Subcutaneous abdominal adipose tissue (tissue), 5 donors: Measurements from ENCODE around the gene HEG1.

ENCODE experiments used
- H3K27ac ChIP-seq: one replicate; pipeline ENCODE4 v1.7.0; 2013; ENCODE audit warnings: low read depth, mild to moderate bottlenecking, inconsistent platforms, low read length, moderate library complexity
- H3K27me3 ChIP-seq, 5 donors: one replicate each; pipeline ENCODE4 v1.7.0; 2013; ENCODE audit warnings: low read length in 5 of 5, inconsistent platforms in 1 of 5; ENCODE audit not compliant: control insufficient read depth in 5 of 5, insufficient read depth in 4 of 5
- H3K36me3 ChIP-seq, 5 donors: one replicate each; pipeline ENCODE4 v1.7.0; 2013; ENCODE audit warnings: low read length in 5 of 5; ENCODE audit not compliant: control insufficient read depth in 5 of 5, insufficient read depth in 5 of 5
- H3K4me1 ChIP-seq, 5 donors: one replicate each; pipeline ENCODE4 v1.7.0; 2013; ENCODE audit warnings: low read length in 5 of 5, mild to moderate bottlenecking in 3 of 5, moderate library complexity in 1 of 5; ENCODE audit not compliant: control insufficient read depth in 5 of 5, insufficient read depth in 5 of 5
- H3K4me3 ChIP-seq, 5 donors: one replicate each; pipeline ENCODE4 v1.7.0; 2013; ENCODE audit warnings: low read length in 5 of 5, low read depth in 1 of 5
- H3K9ac ChIP-seq, 5 donors: one replicate each; pipeline ENCODE4 v1.7.0; 2013; ENCODE audit warnings: low read length in 5 of 5, mild to moderate bottlenecking in 4 of 5, moderate library complexity in 3 of 5
- H3K9me3 ChIP-seq, 5 donors: one replicate each; pipeline ENCODE4 v1.7.0; 2013; ENCODE audit warnings: low read length in 5 of 5; ENCODE audit not compliant: control insufficient read depth in 5 of 5
- donor health status: healthy.
- donor health status: healthy.
- donor health status: healthy.
- donor health status: healthy.
- donor health status: healthy.

Gene HEG1

GRCh38 chr3:125051715-125052581 lies 3.8 kb downstream of the HEG1 start:
- Histone ChIP-seq H3K4me3 (peak overlapping the region; percentile 25 to 81 (median 46)), H3K4me1 (peaks cover 8 to 82% (median 56%) of the 10 kb centered on the region in 5 donors), H3K9ac (peak overlapping the region in 2 of 5 donors; percentile 40 to 55)

GRCh38 chr3:125051205-125051604 lies 4.6 kb downstream of the HEG1 start:
- peak overlapping the region in 1 of 5 donors; percentile 25 for H3K9ac ChIP-seq
- H3K27me3 ChIP-seq, result no peaks in the 10 kb centered on the region
- H3K9me3 ChIP-seq, result no peaks in the 10 kb centered on the region
- H3K36me3 ChIP-seq, result peaks cover 0 to 7% (median 0%) of the 10 kb centered on the region in 5 donors
- peak overlapping the region; percentile 68 for H3K27ac ChIP-seq
- H3K4me3 ChIP-seq, result peak overlapping the region in 1 of 5 donors; percentile 81
- peaks cover 6 to 81% (median 50%) of the 10 kb centered on the region in 5 donors for H3K4me1 ChIP-seq

More at GRCh38 chr3:125051715-125052581, 3.8 kb downstream of the HEG1 start:
- Histone ChIP-seq H3K27ac (peak overlapping the region; percentile 68), H3K27me3 (no peaks in the 10 kb centered on the region), H3K36me3 (peaks cover 0 to 6% (median 0%) of the 10 kb centered on the region in 5 donors), H3K9me3 (no peaks in the 10 kb centered on the region)

GRCh38 chr3:125050488-125051090 lies 5.2 kb downstream of the HEG1 start:
- Histone ChIP-seq H3K36me3 (peaks cover 0 to 7% (median 0%) of the 10 kb centered on the region in 5 donors), H3K27ac (peak overlapping the region; percentile 68), H3K9me3 (no peaks in the 10 kb centered on the region), H3K4me3 (no peak overlapping the region), H3K4me1 (peaks cover 7 to 86% (median 53%) of the 10 kb centered on the region in 5 donors), H3K9ac (no peak overlapping the region), H3K27me3 (no peaks in the 10 kb centered on the region)

- no peaks in the 10 kb centered on the region for H3K27me3 ChIP-seq
- H3K9me3 ChIP-seq, result no peaks in the 10 kb centered on the region
- H3K9ac ChIP-seq, result no peak overlapping the region
- H3K4me1 ChIP-seq, result peaks cover 13 to 95% (median 56%) of the 10 kb centered on the region in 5 donors
- no peak overlapping the region for H3K27ac ChIP-seq
- H3K36me3 ChIP-seq, result peaks cover 0 to 7% (median 0%) of the 10 kb centered on the region in 5 donors
- peak overlapping the region in 1 of 5 donors; percentile 13 for H3K4me3 ChIP-seq
These were observed 7.5 kb downstream of the HEG1 start for GRCh38 chr3:125048282-125048681.

GRCh38 chr3:125045965-125046364 lies 9.8 kb downstream of the HEG1 start:
- no peaks in the 10 kb centered on the region for H3K9me3 ChIP-seq
- peaks cover 0 to 7% (median 0%) of the 10 kb centered on the region in 5 donors for H3K36me3 ChIP-seq
- H3K4me1 ChIP-seq, result peaks cover 18 to 91% (median 45%) of the 10 kb centered on the region in 5 donors
- H3K27me3 ChIP-seq, result no peaks in the 10 kb centered on the region
- H3K27ac ChIP-seq, result no peak overlapping the region
- no peak overlapping the region for H3K9ac ChIP-seq
- no peak overlapping the region for H3K4me3 ChIP-seq

- peaks cover 0 to 7% (median 0%) of the 10 kb centered on the region in 5 donors for H3K36me3 ChIP-seq
- peak overlapping the region in 1 of 5 donors; percentile 16 for H3K4me3 ChIP-seq
- H3K27ac ChIP-seq, result peak overlapping the region; percentile 75
- no peak overlapping the region for H3K9ac ChIP-seq
- no peaks in the 10 kb centered on the region for H3K27me3 ChIP-seq
- H3K9me3 ChIP-seq, result no peaks in the 10 kb centered on the region
- peaks cover 18 to 91% (median 48%) of the 10 kb centered on the region in 5 donors for H3K4me1 ChIP-seq
These were observed 10.6 kb downstream of the HEG1 start for GRCh38 chr3:125045194-125045593.

GRCh38 chr3:125043599-125044151 lies 12.1 kb downstream of the HEG1 start:
- Histone ChIP-seq H3K27me3 (no peaks in the 10 kb centered on the region), H3K27ac (peak overlapping the region; percentile 75), H3K36me3 (peaks cover 0 to 3% (median 0%) of the 10 kb centered on the region in 5 donors), H3K9ac (peak overlapping the region in 3 of 5 donors; percentile 0 to 44 (median 22)), H3K4me3 (peak overlapping the region in 2 of 5 donors; percentile 14 to 25), H3K4me1 (peaks cover 19 to 94% (median 60%) of the 10 kb centered on the region in 5 donors), H3K9me3 (no peaks in the 10 kb centered on the region)

- Histone ChIP-seq H3K36me3 (peaks cover 0 to 3% (median 0%) of the 10 kb centered on the region in 5 donors), H3K4me1 (peaks cover 18 to 92% (median 64%) of the 10 kb centered on the region in 5 donors), H3K4me3 (peak overlapping the region in 4 of 5 donors; percentile 13 to 32 (median 20)), H3K9me3 (no peaks in the 10 kb centered on the region), H3K27ac (peak overlapping the region; percentile 75), H3K27me3 (no peaks in the 10 kb centered on the region), H3K9ac (peak overlapping the region in 2 of 5 donors; percentile 0 to 29)
These were observed 12.9 kb downstream of the HEG1 start for GRCh38 chr3:125042725-125043406.
